CD4-positive, alpha-beta memory T cell (primary cell): ENCODE results near the gene ZNF592. TPM values are rescaled to one million over a fixed set of nuclear protein-coding genes. Genes with fewer than 3 reads are reported as not detected.
"Not testable (repeated sequence)": the region's sequence is repeated elsewhere in the genome, so short reads cannot be mapped to it uniquely, and the experiment has no call there.

Experiments used
- CTCF ChIA-PET: fragments of 350-600 bp; sonication (Branson Sonifier 250); formaldehyde crosslinking; loops from one replicate; lab custom pipeline; 2021; ENCODE audit warnings: inconsistent platforms; ENCODE audit not compliant: partially characterized antibody; lab: Charles Lee
- POLR2A ChIA-PET: fragments of 350-600 bp; sonication (Branson Sonifier 250); formaldehyde crosslinking; loops from one replicate; lab custom pipeline; 2021; ENCODE audit not compliant: partially characterized antibody; lab: Charles Lee
- DNase-seq, 5 donors: peaks; one replicate each; pipeline versions ENCODE4 v3.0.0 to v3.0.0-alpha.2; 2020 to 2022; ENCODE audit warnings: mixed read lengths in 1 of 5
- H3K27ac ChIP-seq: one replicate; pipeline ENCODE4 v1.7.0; 2013; ENCODE audit warnings: low read depth, low read length
- H3K27me3 ChIP-seq: 2 replicates; pipeline ENCODE4 v1.7.0; 2013; ENCODE audit warnings: mild to moderate bottlenecking, low read length, moderate library complexity; ENCODE audit not compliant: insufficient read depth
- H3K36me3 ChIP-seq: 2 replicates; pipeline ENCODE4 v1.7.0; 2013; ENCODE audit warnings: mild to moderate bottlenecking, low read length, moderate library complexity; ENCODE audit not compliant: insufficient read depth
- H3K4me1 ChIP-seq: 2 replicates; pipeline ENCODE4 v1.7.0; 2013; ENCODE audit warnings: mild to moderate bottlenecking, low read length, moderate library complexity; ENCODE audit not compliant: insufficient read depth
- H3K4me3 ChIP-seq, 2 donors: one replicate each; pipeline ENCODE4 v1.7.0; 2013; ENCODE audit warnings: low read length in 2 of 2, mild to moderate bottlenecking in 1 of 2
- H3K9me3 ChIP-seq, 2 donors: one replicate each; pipeline ENCODE4 v1.7.0; 2013; ENCODE audit warnings: low read length in 2 of 2, control low read depth in 1 of 2; ENCODE audit not compliant: control insufficient read depth in 1 of 2
- H3K27ac Mint-ChIP-seq, 7 donors: one replicate each; pipeline ENCODE4 v1.8.0; 2020 to 2021; ENCODE audit warnings: mixed read lengths in 7 of 7, mild to moderate bottlenecking in 6 of 7, inconsistent platforms in 3 of 7, moderate library complexity in 3 of 7
- H3K27me3 Mint-ChIP-seq, 2 donors: one replicate each; pipeline ENCODE4 v1.8.0; 2020 to 2021; ENCODE audit warnings: mixed read lengths in 2 of 2
- H3K36me3 Mint-ChIP-seq, 2 donors: one replicate each; pipeline ENCODE4 v1.8.0; 2020 to 2021; ENCODE audit warnings: mixed read lengths in 2 of 2, inconsistent platforms in 1 of 2, mild to moderate bottlenecking in 1 of 2
- H3K4me1 Mint-ChIP-seq, 4 donors: one replicate each; pipeline ENCODE4 v1.8.0; 2020 to 2021; ENCODE audit warnings: mixed read lengths in 4 of 4, mild to moderate bottlenecking in 1 of 4
- H3K4me3 Mint-ChIP-seq, 8 donors: one replicate each; pipeline ENCODE4 v1.8.0; 2020 to 2021; ENCODE audit warnings: mixed read lengths in 8 of 8, mild to moderate bottlenecking in 7 of 8, moderate library complexity in 6 of 8, inconsistent platforms in 3 of 8
- H3K9me3 Mint-ChIP-seq, 8 donors: one replicate each; pipeline ENCODE4 v1.8.0; 2020 to 2021; ENCODE audit warnings: mixed read lengths in 8 of 8, mild to moderate bottlenecking in 5 of 8, inconsistent platforms in 3 of 8, moderate library complexity in 1 of 8
- intact Hi-C: fragments of 100-400 bp; cut with micrococcal nuclease; formaldehyde crosslinking; loops from one replicate; pipeline ENCODE4 v1.15.1; 2023
- polyA plus RNA-seq, 2 donors: library from polyadenylated mRNA; unstranded; fragments of 300-500 nt; fragmentation: Illumina TruSeq; gene quantifications; one replicate each; pipeline ENCODE4 v1.2.3, GENCODE V29; 2021
- total RNA-seq, 2 experiments: library from RNA; stranded (reverse); gene quantifications; one replicate each; pipeline ENCODE4 v1.2.3, GENCODE V29; 2021

Gene ZNF592
- total and polyA plus RNA-seq, 4 experiments from 2014 or later: 1.7 to 42.6 (median 27.1) TPM

DNA sequence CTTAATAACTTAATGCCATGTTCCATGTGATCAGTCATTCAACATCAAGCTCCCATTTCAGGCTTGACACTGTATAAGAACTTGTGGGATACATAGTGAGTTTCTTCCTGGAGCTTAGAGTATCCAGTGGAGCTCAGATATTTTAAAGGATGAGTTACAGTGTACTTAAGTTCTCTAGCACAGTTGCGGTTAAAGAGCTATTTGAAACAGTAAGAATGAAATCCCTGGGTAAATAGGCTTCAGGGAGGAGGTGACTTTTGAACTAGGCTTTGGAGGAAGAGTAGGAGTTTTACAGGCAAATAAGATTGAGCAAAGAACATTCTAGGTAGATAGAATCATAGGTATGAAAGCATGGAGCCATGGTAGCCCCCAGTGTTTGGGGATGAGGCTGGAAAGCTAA, 3.8 kb downstream of the ZNF592 start:
- Mint-ChIP-seq H3K4me1 (peaks cover 49 to 80% (median 65%) of the 10 kb centered on the region in 4 donors), H3K4me3 (peak overlapping the region in 5 of 8 donors; percentile 4 to 48 (median 11)), H3K9me3 (no peaks in the 10 kb centered on the region), H3K36me3 (peaks cover 7 to 33% of the 10 kb centered on the region in 2 donors), H3K27me3 (no peaks in the 10 kb centered on the region), H3K27ac (peak overlapping the region; percentile 0 to 23 (median 6))
- H3K27me3 ChIP-seq: no peaks in the 10 kb centered on the region
- no peak overlapping the region for H3K4me3 ChIP-seq
- peaks cover 70% of the 10 kb centered on the region for H3K4me1 ChIP-seq
- ChIA-PET POLR2A (interaction anchor here (0.7 to 14.2 kb wide), 5 partner anchors 18 to 98 kb away, joined by 3 to 522 read pairs (median 5); partner anchors contain the start of genes SEC11A and WDR73), CTCF (interaction anchor here (0.9 to 1.7 kb wide), 8 partner anchors 8 to 175 kb away, joined by 3 to 12 read pairs (median 4); partner anchors contain the start of genes NMB and WDR73)
- H3K36me3 ChIP-seq: no peaks in the 10 kb centered on the region
- intact Hi-C loops: no loop called here
- no peak overlapping the region for H3K27ac ChIP-seq
- no peak for DNase-seq
- no peaks in the 10 kb centered on the region for H3K9me3 ChIP-seq

DNA sequence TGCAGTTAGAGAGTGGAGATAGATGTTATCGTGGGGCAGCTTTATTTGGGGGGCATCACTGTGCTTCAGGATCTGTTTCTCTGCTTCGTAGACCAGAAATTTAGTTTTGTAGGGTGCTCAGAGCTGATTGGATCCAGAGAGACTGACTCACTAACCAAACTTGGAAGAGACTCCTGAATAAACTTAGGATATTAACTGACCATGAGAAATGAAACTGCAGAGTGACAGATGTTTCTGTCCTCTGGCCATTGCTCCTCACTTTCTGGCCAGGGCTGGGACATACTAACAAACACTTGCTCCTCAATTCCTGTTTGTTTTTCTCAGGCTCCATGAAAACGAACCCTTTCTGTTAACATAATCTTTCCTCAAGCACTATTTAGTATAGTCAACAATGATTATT, 4.3 kb downstream of the ZNF592 start:
- H3K4me1 ChIP-seq: peaks cover 67% of the 10 kb centered on the region
- Mint-ChIP-seq H3K36me3 (peaks cover 7 to 29% of the 10 kb centered on the region in 2 donors), H3K9me3 (no peaks in the 10 kb centered on the region), H3K4me3 (peak overlapping the region in 5 of 8 donors; percentile 5 to 48 (median 8)), H3K27ac (peak overlapping the region in 5 of 7 donors; percentile 5 to 64 (median 23)), H3K4me1 (peaks cover 44 to 75% (median 62%) of the 10 kb centered on the region in 4 donors), H3K27me3 (no peaks in the 10 kb centered on the region)
- CTCF ChIA-PET: interaction anchor here (0.9 to 1.7 kb wide), 7 partner anchors 9 to 175 kb away, joined by 3 to 12 read pairs (median 3); partner anchors contain the start of gene NMB
- H3K36me3 ChIP-seq: no peaks in the 10 kb centered on the region
- H3K27me3 ChIP-seq: no peaks in the 10 kb centered on the region
- no peak for DNase-seq
- H3K4me3 ChIP-seq: no peak overlapping the region
- H3K9me3 ChIP-seq: no peaks in the 10 kb centered on the region
- intact Hi-C loops: no loop called here
- no peak overlapping the region for H3K27ac ChIP-seq
- POLR2A ChIA-PET: interaction anchor here (0.9 to 14.2 kb wide), 4 partner anchors 18 to 98 kb away, joined by 4 to 522 read pairs (median 16); partner anchors contain the start of genes SEC11A and WDR73

DNA sequence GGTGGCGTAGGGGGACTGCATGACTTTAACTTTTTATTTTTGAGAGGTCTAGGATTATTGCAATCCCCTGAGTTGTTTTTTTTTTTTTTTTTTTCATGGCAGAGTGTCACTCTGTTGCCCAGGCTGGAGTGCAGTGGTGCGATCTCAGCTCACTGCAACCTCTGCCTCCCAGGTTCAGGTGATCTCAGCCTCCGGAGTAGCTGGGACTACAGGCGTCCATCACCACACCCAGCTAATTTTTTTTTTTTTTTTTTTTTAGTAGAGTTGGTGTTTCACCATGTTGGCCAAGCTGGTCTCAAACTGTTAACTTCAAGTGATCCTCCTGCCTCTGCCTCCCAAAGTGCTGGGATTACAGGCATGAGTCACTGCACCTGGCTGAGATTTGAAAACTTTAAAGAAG, 6.5 kb downstream of the ZNF592 start:
- intact Hi-C loops: loop anchor here (5.0 kb wide), 1 partner anchor 37 kb away; no protein-coding TSS in a partner anchor
- H3K4me1 Mint-ChIP-seq: peaks cover 46 to 64% (median 55%) of the 10 kb centered on the region in 4 donors
- H3K36me3 Mint-ChIP-seq: peaks cover 7 to 20% of the 10 kb centered on the region in 2 donors
- not testable (repeated sequence) for H3K27ac ChIP-seq, H3K36me3 ChIP-seq, H3K9me3 Mint-ChIP-seq, H3K4me3 ChIP-seq, H3K27me3 ChIP-seq, DNase-seq, H3K9me3 ChIP-seq, H3K27me3 Mint-ChIP-seq
- H3K27ac Mint-ChIP-seq: peak overlapping the region in 1 of 7 donors; percentile 66
- POLR2A ChIA-PET: interaction anchor here (1.4 to 2.8 kb wide), 2 partner anchors 39 to 101 kb away, joined by 5 to 13 read pairs; partner anchors contain the start of genes SEC11A and WDR73
- CTCF ChIA-PET: interaction anchor here (0.6 to 1.4 kb wide), 4 partner anchors 22 to 170 kb away, joined by 3 to 4 read pairs (median 4); no protein-coding TSS in a partner anchor
- H3K4me1 ChIP-seq: peaks cover 75% of the 10 kb centered on the region
- peak overlapping the region in 1 of 8 donors; percentile 17 for H3K4me3 Mint-ChIP-seq

DNA sequence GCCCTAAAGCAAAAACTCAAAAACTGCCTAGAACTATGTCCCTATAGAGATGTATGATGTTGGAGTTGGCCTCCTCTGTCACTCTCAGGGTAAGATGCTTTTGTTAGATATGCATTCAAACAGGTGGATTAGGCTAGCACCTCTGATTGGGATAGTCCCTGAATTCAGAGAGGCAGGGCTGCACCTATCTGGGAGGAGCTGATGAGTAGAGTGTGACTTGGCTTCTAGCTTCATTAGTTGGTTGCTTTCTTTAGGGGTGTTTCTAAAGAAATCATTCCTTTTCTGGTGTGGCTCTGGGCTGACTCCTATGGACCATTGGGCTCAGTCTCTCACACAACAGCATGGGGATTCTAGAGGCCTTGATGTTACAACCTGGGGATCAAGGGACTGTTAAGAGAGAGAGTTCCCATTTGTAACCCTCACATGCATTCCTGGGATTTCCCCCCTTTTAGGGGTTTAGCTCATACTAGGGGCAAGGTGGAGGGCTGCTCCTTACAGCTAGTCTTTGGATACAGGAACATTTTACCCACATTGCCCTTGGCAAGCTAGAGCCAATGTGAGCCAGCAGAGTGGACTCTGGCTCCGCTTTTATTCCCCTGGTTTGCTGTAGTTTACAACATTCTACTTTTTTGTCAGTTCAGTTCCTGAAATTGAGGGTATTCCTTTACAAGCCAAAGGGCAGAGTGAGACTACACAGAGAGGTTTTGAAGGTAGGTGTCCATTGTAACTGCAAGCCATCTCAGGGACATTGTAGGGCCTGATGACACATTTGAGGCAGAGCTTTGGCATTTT, 7.5 kb downstream of the ZNF592 start:
- ChIA-PET CTCF (interaction anchor here (0.6 to 0.9 kb wide), 3 partner anchors 79 to 103 kb away, joined by 3 to 4 read pairs (median 3); partner anchors contain the start of gene WDR73), POLR2A (interaction anchor here (1.4 to 2.8 kb wide), 2 partner anchors 40 to 102 kb away, joined by 5 to 13 read pairs; partner anchors contain the start of genes SEC11A and WDR73)
- Histone ChIP-seq H3K4me1 (peaks cover 75% of the 10 kb centered on the region), H3K27me3 (no peaks in the 10 kb centered on the region), H3K9me3 (no peaks in the 10 kb centered on the region), H3K27ac (no peak overlapping the region), H3K4me3 (no peak overlapping the region), H3K36me3 (no peaks in the 10 kb centered on the region)
- no peak for DNase-seq
- peaks cover 7 to 20% of the 10 kb centered on the region in 2 donors for H3K36me3 Mint-ChIP-seq
- intact Hi-C loops: loop anchor here (5.0 kb wide), 1 partner anchor 36 kb away; no protein-coding TSS in a partner anchor
- H3K4me1 Mint-ChIP-seq: peaks cover 37 to 53% (median 45%) of the 10 kb centered on the region in 4 donors
- H3K27me3 Mint-ChIP-seq: no peaks in the 10 kb centered on the region
- no peaks in the 10 kb centered on the region for H3K9me3 Mint-ChIP-seq
- peak overlapping the region in 3 of 8 donors; percentile 6 to 46 (median 7) for H3K4me3 Mint-ChIP-seq
- peak overlapping the region in 5 of 7 donors; percentile 15 to 73 (median 66) for H3K27ac Mint-ChIP-seq

DNA sequence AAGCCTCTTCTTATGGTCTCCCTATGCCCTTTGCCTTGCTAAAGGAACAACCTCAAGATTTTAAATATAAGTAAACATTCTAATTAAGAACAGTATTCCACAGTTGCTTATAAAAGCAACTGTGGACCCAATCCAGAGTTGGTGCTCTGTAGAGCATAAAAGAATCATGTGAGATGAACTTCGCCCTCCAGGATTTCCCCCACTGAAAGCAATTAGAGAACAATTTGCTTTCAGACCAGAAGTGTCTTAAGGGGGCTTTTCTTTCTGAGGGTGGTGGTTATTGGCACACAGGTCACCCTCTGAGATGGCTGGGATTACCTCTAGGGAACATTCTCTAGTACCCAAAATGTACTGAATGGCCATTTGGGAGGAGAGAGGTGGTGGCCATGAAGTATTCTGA, 10.6 kb downstream of the ZNF592 start:
- Mint-ChIP-seq H3K27ac (peak overlapping the region in 5 of 7 donors; percentile 5 to 87 (median 59)), H3K4me3 (peak overlapping the region in 2 of 8 donors; percentile 20 to 57), H3K9me3 (no peaks in the 10 kb centered on the region), H3K36me3 (peaks cover 0 to 8% of the 10 kb centered on the region in 2 donors), H3K27me3 (no peaks in the 10 kb centered on the region), H3K4me1 (peaks cover 24 to 28% (median 27%) of the 10 kb centered on the region in 4 donors)
- Histone ChIP-seq H3K36me3 (no peaks in the 10 kb centered on the region), H3K4me1 (peaks cover 81% of the 10 kb centered on the region), H3K9me3 (no peaks in the 10 kb centered on the region), H3K4me3 (no peak overlapping the region), H3K27me3 (no peaks in the 10 kb centered on the region), H3K27ac (no peak overlapping the region)
- intact Hi-C loops: loop anchor here (5.0 kb wide), 1 partner anchor 33 kb away; no protein-coding TSS in a partner anchor
- CTCF ChIA-PET: no interaction called here
- POLR2A ChIA-PET: no interaction called here
- no peak for DNase-seq

DNA sequence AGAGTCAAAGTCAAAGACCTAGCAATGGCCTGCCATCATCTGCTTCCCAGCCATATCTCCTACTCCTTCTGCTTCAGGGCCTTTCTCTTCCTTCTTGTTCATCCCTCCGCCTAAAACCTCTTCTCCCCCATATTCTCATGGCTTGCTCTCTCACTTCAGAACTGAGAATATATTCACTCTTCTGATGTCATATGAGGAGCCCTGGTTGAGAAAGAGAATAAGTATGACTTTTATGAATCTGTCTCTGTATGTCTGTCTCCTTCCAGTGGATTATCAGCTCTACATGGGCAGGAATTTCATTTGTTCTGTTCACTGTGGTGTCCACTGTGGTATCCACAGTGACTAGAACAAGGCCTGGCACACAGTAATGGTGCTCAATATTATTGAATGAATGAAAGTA, 11.8 kb downstream of the ZNF592 start:
- Mint-ChIP-seq H3K4me1 (peaks cover 18 to 29% (median 24%) of the 10 kb centered on the region in 4 donors), H3K4me3 (no peak overlapping the region), H3K27me3 (no peaks in the 10 kb centered on the region), H3K27ac (no peak overlapping the region), H3K9me3 (no peaks in the 10 kb centered on the region), H3K36me3 (peaks cover 4 to 19% of the 10 kb centered on the region in 2 donors)
- Histone ChIP-seq H3K9me3 (no peaks in the 10 kb centered on the region), H3K27ac (no peak overlapping the region), H3K4me1 (peaks cover 78% of the 10 kb centered on the region), H3K36me3 (peaks cover 6% of the 10 kb centered on the region), H3K27me3 (no peaks in the 10 kb centered on the region), H3K4me3 (no peak overlapping the region)
- CTCF ChIA-PET: interaction anchor here (1.0 kb wide), 1 partner anchor 102 kb away, joined by 3 read pairs; the partner anchor contains the start of gene NMB
- DNase-seq: no peak
- intact Hi-C loops: no loop called here
- POLR2A ChIA-PET: no interaction called here
